HepG2 (cell line): ENCODE results near the gene DCLRE1B. TPM values are rescaled to one million over a fixed set of nuclear protein-coding genes. Genes with fewer than 3 reads are reported as not detected.

Source experiments
- ATAC-seq: fragments of 200-7000 bp; cut with Tn5 transposase; 3 replicates; pipeline ENCODE4 v1.9.1; 2020; ENCODE audit warnings: mild to moderate bottlenecking, moderate library complexity
- BruUV-seq: library from RNA; stranded (reverse); fragments of 400-500 nt; replicated peaks from 2 replicates; lab custom pipeline; 2021; lab: Mats Ljungman, UMichigan
- CTCF ChIA-PET: fragments of 300-600 bp; formaldehyde crosslinking; extraction: SDS; loops from one replicate; lab custom pipeline; 2021; ENCODE audit warnings: low total read pairs, inconsistent platforms, low intra/inter-chr PET ratio; lab: Yijun Ruan, JAX
- POLR2A ChIA-PET: fragments of 350-600 bp; sonication (Branson Sonifier 250); formaldehyde crosslinking; loops from one replicate; lab custom pipeline; 2020; ENCODE audit warnings: antibody characterized with exemption, inconsistent platforms; lab: Yijun Ruan, JAX
- DNase-seq: peaks from one replicate; pipeline ENCODE4 v3.0.0-alpha.2; 2015; ENCODE audit warnings: low spot score
- FAIRE-seq: peaks from 3 replicates; lab custom pipeline; 2011; peaks lifted over from hg19 to GRCh38; lab: Jason Lieb, UNC
- H2AFZ ChIP-seq: one replicate; pipeline ENCODE4 v1.6.1; 2011; ENCODE audit warnings: low read length, inconsistent platforms
- H3K27ac ChIP-seq: fragments of 300-600 bp; 3 replicates; pipeline ENCODE4 v1.8.0; 2011; ENCODE audit warnings: mixed run types, mild to moderate bottlenecking, mixed read lengths, low read length, inconsistent platforms; ENCODE audit not compliant: insufficient read depth; ENCODE audit errors: extremely low read length
- H3K27me3 ChIP-seq, 2 experiments: fragments of 200-600 bp in 1 of 2; 2 replicates in 1 of 2; 3 replicates in 1 of 2; pipeline versions ENCODE4 v1.6.0 to v1.8.0; 2011; ENCODE audit warnings: low read length in 2 of 2, mild to moderate bottlenecking in 2 of 2, moderate library complexity in 2 of 2, inconsistent platforms in 1 of 2; ENCODE audit not compliant: insufficient read depth in 2 of 2, control insufficient read depth in 1 of 2
- H3K36me3 ChIP-seq, 2 experiments: fragments of 200-600 bp in 1 of 2; replicated peaks in 1 of 2; 2 replicates in 1 of 2; 3 replicates in 1 of 2; pipeline versions ENCODE4 v1.5.1 to v1.8.0; 2011; ENCODE audit warnings: low read length in 2 of 2, inconsistent platforms in 1 of 2; ENCODE audit not compliant: insufficient read depth in 2 of 2, control insufficient read depth in 1 of 2
- H3K4me1 ChIP-seq: 2 replicates; pipeline ENCODE4 v1.5.1; 2012; ENCODE audit warnings: low read length, inconsistent platforms; ENCODE audit not compliant: insufficient read depth
- H3K4me2 ChIP-seq: 2 replicates; pipeline ENCODE4 v1.6.0; 2011; ENCODE audit warnings: low read depth, low read length, inconsistent platforms
- H3K4me3 ChIP-seq, 3 experiments: fragments of 200-600 bp in 1 of 3; sonication (generic), shearing (Covaris generic) in 1 of 3; replicated peaks in 1 of 3; 2 replicates each; pipeline ENCODE4 v1.5.1; 2011 to 2016; ENCODE audit warnings: low read length in 3 of 3, inconsistent platforms in 2 of 3, low read depth in 2 of 3, mild to moderate bottlenecking in 2 of 3, control low read depth in 1 of 3, mixed read lengths in 1 of 3; ENCODE audit not compliant: insufficient read depth in 1 of 3
- H3K79me2 ChIP-seq: one replicate; pipeline ENCODE4 v1.6.1; 2011; ENCODE audit warnings: low read length, inconsistent platforms; ENCODE audit not compliant: insufficient read depth
- H3K9ac ChIP-seq: 2 replicates; pipeline ENCODE4 v1.6.0; 2011; ENCODE audit warnings: mild to moderate bottlenecking, low read depth, low read length, inconsistent platforms; ENCODE audit not compliant: insufficient read depth
- H3K9me3 ChIP-seq: 2 replicates; pipeline ENCODE4 v1.5.1; 2012; ENCODE audit warnings: mild to moderate bottlenecking, low read length
- H4K20me1 ChIP-seq: 2 replicates; pipeline ENCODE4 v1.6.0; 2011; ENCODE audit warnings: inconsistent platforms, mild to moderate bottlenecking, low read length, moderate library complexity; ENCODE audit not compliant: insufficient read depth
- IRF2 ChIP-seq: IDR thresholded peaks from 2 replicates; pipeline ENCODE4 v1.6.1; 2018; ENCODE audit warnings: missing genetic modification reagents, missing compliant biosample characterization
- MBNL3 ChIP-seq: fragments of 250-450 bp; sonication (Bioruptor Pico); conservative IDR thresholded peaks from 2 replicates; pipeline ENCODE4 v1.8.0; 2022; ENCODE audit warnings: mild to moderate bottlenecking, inconsistent platforms
- SATB2 ChIP-seq: sonication (generic); formaldehyde crosslinking; IDR thresholded peaks from 2 replicates; pipeline ENCODE4 v1.5.0; 2020; ENCODE audit warnings: missing genetic modification reagents
- TP53 ChIP-seq: sonication (generic); formaldehyde crosslinking; conservative IDR thresholded peaks from 2 replicates; pipeline ENCODE4 v1.4.0; 2020; ENCODE audit warnings: missing genetic modification reagents
- ZBTB7B ChIP-seq: sonication (generic); formaldehyde crosslinking; IDR thresholded peaks from 2 replicates; pipeline ENCODE4 v1.4.0; 2020; ENCODE audit warnings: missing genetic modification reagents
- ZC3H4 ChIP-seq: sonication (generic); formaldehyde crosslinking; IDR thresholded peaks from 2 replicates; pipeline ENCODE4 v1.4.0; 2020; ENCODE audit warnings: missing genetic modification reagents, borderline replicate concordance
- ZNF703 ChIP-seq: sonication (generic); formaldehyde crosslinking; IDR thresholded peaks from 2 replicates; pipeline ENCODE4 v1.5.1; 2020; ENCODE audit warnings: missing genetic modification reagents, mild to moderate bottlenecking, moderate library complexity, borderline replicate concordance
- ZNF816 ChIP-seq: sonication (generic); formaldehyde crosslinking; IDR thresholded peaks from 2 replicates; pipeline ENCODE4 v1.8.0; 2022; ENCODE audit warnings: missing genetic modification reagents, mild to moderate bottlenecking, borderline replicate concordance
- WGBS: methylation state at CpG from one replicate; pipeline ENCODE4 v1.1.6; 2017; ENCODE audit warnings: low lambda C conversion rate; 5-methylcytosine and 5-hydroxymethylcytosine counted together
- in situ Hi-C: cut with HindIII; loops from 2 replicates; pipeline ENCODE4 v1.10.0; 2017; ENCODE audit warnings: low pct_unique_long_range_greater_than_20kb; ENCODE audit not compliant: extremely low pct_ligation_motif_present
- intact Hi-C: fragments of 100-400 bp; cut with micrococcal nuclease; formaldehyde crosslinking; loops from one replicate; pipeline ENCODE4 v1.10.0; 2022; ENCODE audit not compliant: unreplicated experiment
- polyA plus RNA-seq, 8 experiments: library from polyadenylated mRNA; depleted of rRNA in 3 of 8; stranded (reverse) in 7 of 8; unstranded in 1 of 8; fragments of >200 nt; fragmentation: Illumina TruSeq in 4 of 8; extraction: Trizol in 4 of 8; gene quantifications; 2 replicates each; pipeline versions ENCODE4 v1.2.1 to v1.2.3, GENCODE V29; 2011 to 2016; ENCODE audit warnings: low read depth in 4 of 8, missing spikeins in 1 of 8, mixed read lengths in 1 of 8; ENCODE audit not compliant: insufficient read depth in 1 of 8
- total RNA-seq, 5 experiments: library from RNA; depleted of rRNA; stranded (reverse); fragments of >200 nt; fragmentation: Illumina TruSeq; extraction: Trizol; gene quantifications; 2 replicates each; pipeline ENCODE4 v1.2.3, GENCODE V29; 2016; ENCODE audit warnings: low read depth in 1 of 5
- TF ChIP-seq, protein P1 (sequence below), 2 experiments: fragments of 450-650 bp in 1 of 2; sonication (generic) in 1 of 2; formaldehyde crosslinking; IDR thresholded peaks; 2 replicates each; pipeline versions ENCODE4 v1.5.0 to v1.8.0; 2020 to 2022; ENCODE audit warnings: mild to moderate bottlenecking in 1 of 2, missing genetic modification reagents in 1 of 2
- TF ChIP-seq, protein P2 (sequence below): sonication (generic); formaldehyde crosslinking; conservative IDR thresholded peaks from 2 replicates; pipeline ENCODE4 v1.8.0; 2022; ENCODE audit warnings: mild to moderate bottlenecking, moderate library complexity, missing genetic modification reagents
- TF ChIP-seq, protein P3 (sequence below): sonication (generic); formaldehyde crosslinking; IDR thresholded peaks from 2 replicates; pipeline ENCODE4 v1.4.0; 2020; ENCODE audit warnings: missing genetic modification reagents, borderline replicate concordance
- TF ChIP-seq, protein P4 (sequence below): sonication (generic); formaldehyde crosslinking; conservative IDR thresholded peaks from 2 replicates; pipeline ENCODE4 v1.8.1; 2023; ENCODE audit warnings: missing genetic modification reagents
- TF ChIP-seq, protein P5 (sequence below): sonication (generic); formaldehyde crosslinking; IDR thresholded peaks from 2 replicates; pipeline ENCODE4 v1.8.1; 2022; ENCODE audit warnings: mild to moderate bottlenecking, missing genetic modification reagents

Gene DCLRE1B
- total and polyA plus RNA-seq, 2 of the 13 experiments (the other 11 are each of a cell fraction or from before 2014, with no cell fraction given) = 2.7 to 8.0 TPM

DNA sequence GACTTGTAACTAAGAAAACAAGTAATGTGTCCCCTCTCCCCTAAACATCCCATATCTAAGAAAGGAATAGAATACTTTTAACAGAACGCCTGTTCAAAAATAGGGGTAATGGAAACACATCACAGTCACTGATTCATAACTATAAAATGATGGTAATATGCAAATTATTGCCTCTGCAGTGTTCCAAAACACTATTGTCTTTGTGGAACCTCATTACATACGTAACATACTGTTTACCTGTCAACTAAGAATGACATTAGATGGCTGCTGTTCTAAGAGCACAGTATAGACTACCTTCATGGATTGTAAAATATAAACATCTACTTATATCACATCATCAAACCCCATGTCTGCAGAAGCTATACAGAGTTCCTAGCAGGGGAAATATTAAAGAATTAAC, 14.3 kb upstream of the DCLRE1B start:
- no peaks in the 10 kb centered on the region for H3K4me1 ChIP-seq
- no peaks in the 10 kb centered on the region for H3K27me3 ChIP-seq
- no TSS peak for BruUV-seq
- no peak overlapping the region for H3K27ac ChIP-seq
- H3K36me3 ChIP-seq = peaks cover under 1 to 7% of the 10 kb centered on the region in 2 experiments; a peak in 2 of 5 replicates
- ChIA-PET CTCF (no interaction called here), POLR2A (no interaction called here)
- H4K20me1 ChIP-seq = no peaks in the 10 kb centered on the region
- no peak overlapping the region for H3K4me3 ChIP-seq
- in situ Hi-C loops (no loop called here), intact Hi-C loops (no loop called here)
- no peak overlapping the region for H2AFZ ChIP-seq
- H3K9ac ChIP-seq = no peak overlapping the region
- DNase-seq (no peak), FAIRE-seq (no peak), ATAC-seq (no peak)
- WGBS = 34% methylated on average over 2 of the region's 2 CpGs
- no peaks in the 10 kb centered on the region for H3K79me2 ChIP-seq
- H3K9me3 ChIP-seq = no peaks in the 10 kb centered on the region
- no peak overlapping the region for H3K4me2 ChIP-seq
- TF ChIP-seq, protein P1, sequence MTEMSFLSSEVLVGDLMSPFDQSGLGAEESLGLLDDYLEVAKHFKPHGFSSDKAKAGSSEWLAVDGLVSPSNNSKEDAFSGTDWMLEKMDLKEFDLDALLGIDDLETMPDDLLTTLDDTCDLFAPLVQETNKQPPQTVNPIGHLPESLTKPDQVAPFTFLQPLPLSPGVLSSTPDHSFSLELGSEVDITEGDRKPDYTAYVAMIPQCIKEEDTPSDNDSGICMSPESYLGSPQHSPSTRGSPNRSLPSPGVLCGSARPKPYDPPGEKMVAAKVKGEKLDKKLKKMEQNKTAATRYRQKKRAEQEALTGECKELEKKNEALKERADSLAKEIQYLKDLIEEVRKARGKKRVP (CRISPR knock-in tag; IDR thresholded peaks at IDR 0.05) = no peak
- TF ChIP-seq IRF2 (CRISPR knock-in tag) (no peak), ZNF816 (no peak), ZNF703 (no peak), ZC3H4 (CRISPR knock-in tag) (no peak), SATB2 (CRISPR knock-in tag) (no peak), TP53 (CRISPR knock-in tag) (no peak), MBNL3 (no peak), ZBTB7B (CRISPR knock-in tag) (no peak)
- TF ChIP-seq, protein P2, sequence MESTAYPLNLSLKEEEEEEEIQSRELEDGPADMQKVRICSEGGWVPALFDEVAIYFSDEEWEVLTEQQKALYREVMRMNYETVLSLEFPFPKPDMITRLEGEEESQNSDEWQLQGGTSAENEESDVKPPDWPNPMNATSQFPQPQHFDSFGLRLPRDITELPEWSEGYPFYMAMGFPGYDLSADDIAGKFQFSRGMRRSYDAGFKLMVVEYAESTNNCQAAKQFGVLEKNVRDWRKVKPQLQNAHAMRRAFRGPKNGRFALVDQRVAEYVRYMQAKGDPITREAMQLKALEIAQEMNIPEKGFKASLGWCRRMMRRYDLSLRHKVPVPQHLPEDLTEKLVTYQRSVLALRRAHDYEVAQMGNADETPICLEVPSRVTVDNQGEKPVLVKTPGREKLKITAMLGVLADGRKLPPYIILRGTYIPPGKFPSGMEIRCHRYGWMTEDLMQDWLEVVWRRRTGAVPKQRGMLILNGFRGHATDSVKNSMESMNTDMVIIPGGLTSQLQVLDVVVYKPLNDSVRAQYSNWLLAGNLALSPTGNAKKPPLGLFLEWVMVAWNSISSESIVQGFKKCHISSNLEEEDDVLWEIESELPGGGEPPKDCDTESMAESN (CRISPR knock-in tag) = no peak
- TF ChIP-seq, protein P3, sequence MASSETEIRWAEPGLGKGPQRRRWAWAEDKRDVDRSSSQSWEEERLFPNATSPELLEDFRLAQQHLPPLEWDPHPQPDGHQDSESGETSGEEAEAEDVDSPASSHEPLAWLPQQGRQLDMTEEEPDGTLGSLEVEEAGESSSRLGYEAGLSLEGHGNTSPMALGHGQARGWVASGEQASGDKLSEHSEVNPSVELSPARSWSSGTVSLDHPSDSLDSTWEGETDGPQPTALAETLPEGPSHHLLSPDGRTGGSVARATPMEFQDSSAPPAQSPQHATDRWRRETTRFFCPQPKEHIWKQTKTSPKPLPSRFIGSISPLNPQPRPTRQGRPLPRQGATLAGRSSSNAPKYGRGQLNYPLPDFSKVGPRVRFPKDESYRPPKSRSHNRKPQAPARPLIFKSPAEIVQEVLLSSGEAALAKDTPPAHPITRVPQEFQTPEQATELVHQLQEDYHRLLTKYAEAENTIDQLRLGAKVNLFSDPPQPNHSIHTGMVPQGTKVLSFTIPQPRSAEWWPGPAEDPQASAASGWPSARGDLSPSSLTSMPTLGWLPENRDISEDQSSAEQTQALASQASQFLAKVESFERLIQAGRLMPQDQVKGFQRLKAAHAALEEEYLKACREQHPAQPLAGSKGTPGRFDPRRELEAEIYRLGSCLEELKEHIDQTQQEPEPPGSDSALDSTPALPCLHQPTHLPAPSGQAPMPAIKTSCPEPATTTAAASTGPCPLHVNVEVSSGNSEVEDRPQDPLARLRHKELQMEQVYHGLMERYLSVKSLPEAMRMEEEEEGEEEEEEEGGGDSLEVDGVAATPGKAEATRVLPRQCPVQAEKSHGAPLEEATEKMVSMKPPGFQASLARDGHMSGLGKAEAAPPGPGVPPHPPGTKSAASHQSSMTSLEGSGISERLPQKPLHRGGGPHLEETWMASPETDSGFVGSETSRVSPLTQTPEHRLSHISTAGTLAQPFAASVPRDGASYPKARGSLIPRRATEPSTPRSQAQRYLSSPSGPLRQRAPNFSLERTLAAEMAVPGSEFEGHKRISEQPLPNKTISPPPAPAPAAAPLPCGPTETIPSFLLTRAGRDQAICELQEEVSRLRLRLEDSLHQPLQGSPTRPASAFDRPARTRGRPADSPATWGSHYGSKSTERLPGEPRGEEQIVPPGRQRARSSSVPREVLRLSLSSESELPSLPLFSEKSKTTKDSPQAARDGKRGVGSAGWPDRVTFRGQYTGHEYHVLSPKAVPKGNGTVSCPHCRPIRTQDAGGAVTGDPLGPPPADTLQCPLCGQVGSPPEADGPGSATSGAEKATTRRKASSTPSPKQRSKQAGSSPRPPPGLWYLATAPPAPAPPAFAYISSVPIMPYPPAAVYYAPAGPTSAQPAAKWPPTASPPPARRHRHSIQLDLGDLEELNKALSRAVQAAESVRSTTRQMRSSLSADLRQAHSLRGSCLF = no peak
- TF ChIP-seq, protein P4, sequence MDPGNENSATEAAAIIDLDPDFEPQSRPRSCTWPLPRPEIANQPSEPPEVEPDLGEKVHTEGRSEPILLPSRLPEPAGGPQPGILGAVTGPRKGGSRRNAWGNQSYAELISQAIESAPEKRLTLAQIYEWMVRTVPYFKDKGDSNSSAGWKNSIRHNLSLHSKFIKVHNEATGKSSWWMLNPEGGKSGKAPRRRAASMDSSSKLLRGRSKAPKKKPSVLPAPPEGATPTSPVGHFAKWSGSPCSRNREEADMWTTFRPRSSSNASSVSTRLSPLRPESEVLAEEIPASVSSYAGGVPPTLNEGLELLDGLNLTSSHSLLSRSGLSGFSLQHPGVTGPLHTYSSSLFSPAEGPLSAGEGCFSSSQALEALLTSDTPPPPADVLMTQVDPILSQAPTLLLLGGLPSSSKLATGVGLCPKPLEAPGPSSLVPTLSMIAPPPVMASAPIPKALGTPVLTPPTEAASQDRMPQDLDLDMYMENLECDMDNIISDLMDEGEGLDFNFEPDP = no peak
- TF ChIP-seq, protein P5, sequence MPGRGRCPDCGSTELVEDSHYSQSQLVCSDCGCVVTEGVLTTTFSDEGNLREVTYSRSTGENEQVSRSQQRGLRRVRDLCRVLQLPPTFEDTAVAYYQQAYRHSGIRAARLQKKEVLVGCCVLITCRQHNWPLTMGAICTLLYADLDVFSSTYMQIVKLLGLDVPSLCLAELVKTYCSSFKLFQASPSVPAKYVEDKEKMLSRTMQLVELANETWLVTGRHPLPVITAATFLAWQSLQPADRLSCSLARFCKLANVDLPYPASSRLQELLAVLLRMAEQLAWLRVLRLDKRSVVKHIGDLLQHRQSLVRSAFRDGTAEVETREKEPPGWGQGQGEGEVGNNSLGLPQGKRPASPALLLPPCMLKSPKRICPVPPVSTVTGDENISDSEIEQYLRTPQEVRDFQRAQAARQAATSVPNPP (CRISPR knock-in tag) = no peak
